Hematopoietic multipotent progenitor cell treated with erythropoietin and hydrocortisone succinate and interleukin-3 and kit ligand, for 17 days (in vitro differentiated cells): ENCODE data around the gene CXCL17.
A peak's percentile ranks its signal among the peaks of the same experiment; 100 is the strongest.

ENCODE experiments used
- DNase-seq: peaks from one replicate; pipeline ENCODE4 v3.0.0-alpha.2; 2015; ENCODE audit warnings: low spot score

CXCL17 gene

GRCh38 chr19:42423462-42424344, 19.0 kb downstream of the CXCL17 start:
- DNase-seq, result peak; percentile 77

DNA sequence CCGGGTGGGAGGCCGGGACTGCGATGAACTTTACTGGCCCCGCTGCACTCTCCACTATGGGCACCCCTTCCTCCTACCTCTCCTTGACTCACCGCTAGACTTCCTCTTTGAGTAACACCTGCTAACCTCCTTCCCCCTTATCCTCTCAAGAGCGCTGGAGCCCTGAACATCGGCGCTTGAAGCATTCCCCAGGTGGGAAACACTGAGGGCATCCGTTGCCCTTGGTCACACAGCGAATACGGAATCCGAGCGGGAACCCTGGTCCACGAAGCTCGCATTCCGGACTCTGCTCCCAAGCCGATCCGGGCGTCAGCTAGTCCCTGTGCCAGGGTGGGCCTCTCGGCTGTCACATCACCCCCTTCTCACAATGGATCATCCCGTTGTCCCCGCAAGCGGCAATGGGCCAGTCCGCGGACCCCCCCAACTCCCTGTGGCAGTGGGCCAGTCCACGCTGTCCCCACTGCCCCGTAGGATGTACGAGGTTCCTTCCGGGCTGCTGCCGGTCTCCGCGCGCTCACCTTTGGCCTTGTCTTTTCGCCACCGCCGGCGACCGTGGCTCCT, 19.8 kb downstream of the CXCL17 start:
- no peak for DNase-seq

DNA sequence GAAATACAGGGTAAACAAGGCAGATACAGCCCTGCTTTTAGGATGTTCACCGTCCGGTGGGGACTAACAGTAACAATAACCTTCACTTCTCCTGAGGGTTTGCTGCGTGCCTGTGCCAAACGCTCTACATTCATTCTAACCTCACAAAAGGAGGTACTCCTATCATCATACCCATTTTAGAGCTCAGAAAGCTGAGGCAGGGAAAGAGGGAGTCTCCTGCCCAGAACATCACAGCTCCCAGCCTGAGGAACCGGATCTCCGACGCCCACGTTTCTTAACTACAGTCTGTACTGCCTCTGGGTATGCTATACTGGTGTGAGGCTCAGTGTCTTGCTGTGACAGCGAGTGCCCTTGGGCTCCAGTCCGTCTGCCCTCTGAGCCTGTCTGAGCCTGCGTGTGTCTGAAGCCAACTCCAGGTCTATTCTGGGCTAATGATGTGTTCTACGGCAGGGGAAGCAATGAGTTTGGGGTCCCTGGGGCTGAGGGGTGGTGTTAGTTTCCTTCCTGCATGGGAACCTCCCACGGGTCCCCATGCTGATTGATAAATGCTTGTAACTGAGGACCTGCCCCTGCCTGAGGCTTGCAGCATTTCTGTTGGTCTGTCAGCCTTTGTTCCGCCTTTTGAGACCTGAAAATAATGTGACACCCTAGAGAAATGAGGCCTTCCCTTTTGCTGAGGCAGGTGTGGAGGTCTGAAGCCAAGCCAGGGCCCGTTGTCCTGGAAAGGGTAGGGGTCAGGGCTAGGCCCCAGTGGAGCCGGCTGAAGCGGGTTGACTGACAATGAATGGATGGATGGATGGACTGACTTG, 20.4 kb downstream of the CXCL17 start:
- no peak for DNase-seq

- no peak for DNase-seq
These were observed 21.1 kb downstream of the CXCL17 start for GRCh38 chr19:42421591-42422031.

- DNase-seq, result no peak
These were observed 21.6 kb downstream of the CXCL17 start for GRCh38 chr19:42421101-42421500.

GRCh38 chr19:42420055-42420544, 22.6 kb downstream of the CXCL17 start:
- DNase-seq, result peak; percentile 66

GRCh38 chr19:42419309-42419708, 23.4 kb downstream of the CXCL17 start:
- DNase-seq, result no peak

DNA sequence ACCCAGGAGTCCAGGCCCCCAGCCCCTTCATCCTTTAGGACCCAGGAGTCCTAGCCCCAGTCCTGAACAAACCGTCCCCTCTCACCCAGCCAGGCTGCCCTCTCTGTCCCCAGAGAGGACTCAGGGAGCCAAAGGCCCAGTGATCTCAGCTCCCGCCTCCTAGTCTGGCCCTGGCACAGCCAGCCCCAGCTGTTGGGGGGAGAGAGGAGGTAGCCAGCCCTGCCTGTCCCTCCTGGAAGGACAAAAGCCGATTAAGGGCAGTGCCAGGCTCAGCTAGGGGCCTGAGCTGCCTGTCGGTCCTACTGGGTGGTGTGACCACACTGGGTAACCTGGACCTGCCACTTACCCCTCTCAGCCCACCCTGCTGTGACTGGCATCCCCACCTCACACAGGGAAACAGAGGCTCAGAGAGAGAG, 30.1 kb downstream of the CXCL17 start:
- DNase-seq, result no peak

GRCh38 chr19:42412227-42412626, 30.5 kb downstream of the CXCL17 start:
- DNase-seq, result no peak

GRCh38 chr19:42411581-42412178, 31.1 kb downstream of the CXCL17 start:
- DNase-seq, result no peak

DNA sequence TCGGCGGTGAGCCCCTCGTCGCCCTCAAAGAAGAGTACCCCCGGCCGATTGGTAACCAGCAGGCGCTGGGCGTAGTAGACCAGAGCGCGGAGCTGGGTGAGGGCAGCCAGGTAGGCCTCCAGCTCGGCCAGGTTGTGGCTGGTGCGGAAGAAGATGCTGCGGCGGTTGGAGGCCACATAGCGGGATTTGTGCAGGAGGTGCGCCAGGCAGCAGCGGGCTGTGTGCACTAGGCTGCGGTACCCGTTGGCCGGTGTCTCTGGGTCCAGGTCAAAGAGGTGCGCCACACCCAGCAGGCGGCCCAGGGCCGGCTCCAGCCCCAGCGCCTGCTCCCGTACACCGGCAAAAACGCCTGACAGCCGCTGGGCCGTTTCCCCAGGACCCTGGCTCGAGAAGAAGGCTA, 32.4 kb downstream of the CXCL17 start:
- DNase-seq, result no peak

DNA sequence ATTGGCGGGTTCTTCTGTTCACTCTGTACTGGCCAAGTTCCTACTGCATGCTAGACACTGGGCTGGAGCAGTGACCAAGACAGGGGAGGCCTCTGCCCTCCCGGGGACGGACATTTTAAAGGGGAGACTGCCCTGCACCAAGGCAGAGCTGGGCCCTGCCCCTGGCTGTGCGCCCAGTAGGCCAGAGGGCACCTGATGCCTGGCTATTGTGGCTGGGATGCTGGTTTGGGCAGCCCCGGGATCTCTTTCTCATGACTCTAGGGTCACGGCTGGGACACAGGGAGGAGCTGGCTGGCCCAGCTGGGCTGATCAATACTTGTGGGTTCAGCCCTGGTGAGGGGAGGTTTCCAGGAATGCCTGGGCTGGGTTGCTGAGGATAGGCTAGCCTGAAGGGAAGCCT, 33.3 kb downstream of the CXCL17 start:
- no peak for DNase-seq

DNA sequence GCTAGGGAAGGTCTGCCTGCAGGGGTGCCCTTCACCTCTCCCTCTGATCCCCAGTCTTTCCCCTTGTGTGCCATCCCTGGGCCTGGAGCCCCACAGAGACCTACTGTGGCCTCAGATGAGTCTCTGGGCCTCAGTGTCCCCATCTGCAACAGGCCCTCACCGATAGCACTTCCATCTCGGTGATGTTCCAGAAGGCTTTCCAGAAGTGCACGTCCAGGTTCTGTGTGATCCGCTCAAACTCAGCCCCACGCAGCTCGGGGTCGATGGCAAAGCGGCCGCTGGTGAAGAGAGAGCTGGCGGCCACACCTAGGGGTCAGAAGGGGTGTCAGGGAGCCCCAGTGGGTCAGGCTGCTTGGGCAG, 35.0 kb downstream of the CXCL17 start:
- DNase-seq, result no peak

DNA sequence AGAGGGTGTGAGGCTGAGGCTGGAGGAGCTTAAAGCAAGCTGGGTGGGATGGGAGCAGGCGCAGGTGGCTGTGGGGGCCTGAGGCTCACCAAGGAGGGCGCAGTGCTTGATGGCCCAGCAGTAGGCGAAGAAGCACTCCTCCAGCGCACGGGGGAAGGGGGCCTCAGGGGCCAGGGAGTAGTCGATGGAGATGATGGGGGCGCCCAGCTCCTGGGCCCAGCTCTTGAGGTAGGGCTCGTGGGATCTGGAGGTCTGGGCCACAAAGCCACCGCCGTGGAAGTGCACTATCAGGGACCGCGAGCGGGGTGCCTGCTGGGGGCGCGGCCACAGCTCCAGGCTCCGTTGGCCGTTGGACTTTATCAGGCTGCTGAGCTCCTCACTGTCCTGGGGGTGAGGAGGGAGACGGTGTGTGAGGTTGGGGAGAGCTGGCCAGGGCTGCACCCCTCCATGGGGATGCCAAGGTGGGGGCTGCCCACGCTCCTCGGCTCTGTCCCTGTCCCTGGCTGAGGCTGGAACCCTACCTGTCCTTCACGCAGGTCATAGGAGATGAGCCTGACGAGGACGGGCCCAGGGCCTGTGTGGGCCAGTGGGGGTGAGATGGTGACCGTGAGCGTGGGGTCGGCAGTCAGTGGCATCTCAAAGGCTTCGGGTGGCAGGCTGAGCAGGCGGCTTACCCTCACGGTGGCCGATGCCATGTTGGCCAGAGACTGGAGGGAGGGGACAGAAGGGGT, 35.5 kb downstream of the CXCL17 start:
- DNase-seq, result no peak

DNA sequence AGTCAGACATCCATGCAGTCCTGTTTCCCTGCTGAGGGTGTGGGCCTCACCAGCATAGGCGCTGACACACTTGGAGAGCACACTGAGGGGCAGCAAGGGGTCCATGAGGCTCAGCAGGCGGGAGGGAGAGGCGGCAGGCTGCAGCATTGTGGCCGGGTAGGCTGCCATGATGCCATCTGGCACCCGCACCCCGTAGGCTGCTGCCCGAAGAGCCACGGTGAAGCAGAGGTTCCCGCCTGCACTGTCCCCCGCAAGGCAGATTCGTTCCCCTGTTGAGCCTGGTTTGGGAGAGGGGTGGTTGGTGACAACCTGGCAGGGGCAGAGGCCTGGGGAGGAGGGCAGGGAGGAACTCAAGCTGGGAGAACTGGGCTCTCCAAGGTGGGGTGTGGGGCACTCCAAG, 36.6 kb downstream of the CXCL17 start:
- DNase-seq, result no peak

GRCh38 chr19:42403586-42403985, 39.2 kb downstream of the CXCL17 start:
- no peak for DNase-seq

DNA sequence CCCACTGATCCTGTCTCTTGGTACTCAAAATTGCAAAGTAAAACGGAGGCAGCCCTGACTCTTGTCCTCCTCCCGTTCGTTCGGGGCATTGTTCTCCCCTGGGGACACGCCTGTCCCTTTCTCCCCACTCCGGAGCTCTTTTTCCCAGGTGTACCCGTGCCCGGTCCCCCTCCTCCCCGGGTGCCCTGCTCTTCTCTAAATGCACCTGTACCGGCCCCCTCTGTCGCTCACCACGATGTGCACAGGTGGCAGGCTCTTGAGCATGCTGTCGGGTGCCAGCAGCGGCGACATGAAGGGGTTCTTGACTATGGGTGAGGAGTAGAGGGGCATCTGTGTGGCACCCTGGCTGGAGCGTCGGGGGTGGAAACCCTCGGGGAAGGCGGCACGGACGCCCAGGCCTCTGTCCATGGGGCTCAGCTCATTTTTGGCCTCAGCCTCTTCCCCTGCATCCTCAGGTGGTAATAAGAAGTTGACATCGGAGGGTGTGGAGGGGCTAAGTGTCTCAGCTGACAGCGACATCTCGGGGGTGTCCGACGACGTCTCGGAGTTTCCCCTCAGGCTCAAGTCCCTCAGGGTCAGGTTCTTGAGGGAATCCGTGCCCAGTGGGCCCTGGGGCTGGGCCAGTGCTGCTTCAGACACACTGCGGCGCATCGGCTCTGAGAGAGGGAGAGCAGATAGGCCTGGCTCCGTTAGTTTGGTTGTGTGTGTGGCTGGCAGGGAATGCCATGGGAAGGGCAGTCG, 40.2 kb downstream of the CXCL17 start:
- no peak for DNase-seq

DNA sequence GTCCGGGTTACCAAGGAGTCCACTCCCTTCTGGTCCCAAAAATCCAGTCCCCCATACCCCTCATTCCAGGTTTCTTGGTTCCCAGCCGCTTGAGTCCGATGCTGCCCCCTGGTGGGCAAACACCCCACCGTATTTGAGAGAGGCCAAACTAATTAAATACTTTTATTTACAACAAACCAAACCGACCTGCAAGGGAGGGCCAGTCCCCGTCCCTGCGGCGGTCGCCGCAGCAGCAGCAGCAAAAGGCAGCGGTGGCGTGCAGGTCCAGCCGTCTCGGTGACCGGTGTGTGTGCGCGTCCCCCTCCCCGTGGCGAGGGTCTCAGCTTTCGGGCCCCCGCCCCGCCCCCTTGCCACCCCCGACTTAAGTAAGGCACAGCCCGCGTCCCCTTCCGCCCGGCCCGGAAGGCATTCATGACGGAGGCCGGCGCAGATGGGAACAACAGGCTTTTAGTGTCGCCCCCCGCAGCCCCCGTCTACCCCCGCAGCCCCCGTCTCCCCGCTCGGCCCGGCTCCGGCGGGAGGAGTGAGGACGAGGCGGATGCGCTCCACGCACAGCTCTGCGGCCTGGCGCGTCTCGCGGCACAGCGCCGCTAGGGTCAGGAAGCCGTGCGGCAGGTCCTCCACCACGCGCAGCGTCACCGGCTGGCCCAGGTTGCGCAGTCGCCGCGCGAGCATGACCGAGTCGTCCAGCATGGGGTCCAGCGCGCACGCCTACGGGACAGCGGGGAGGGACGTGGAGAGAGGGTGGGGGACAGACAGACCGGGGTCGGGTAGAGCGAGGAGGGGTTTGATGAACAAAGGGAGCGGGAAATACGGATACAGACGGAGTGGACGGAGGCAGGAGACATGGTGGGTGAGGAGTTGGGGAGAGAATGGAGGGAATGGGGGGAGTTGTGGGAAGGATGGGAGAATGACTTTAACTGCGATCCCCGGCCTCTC, 41.1 kb downstream of the CXCL17 start:
- DNase-seq, result peak; percentile 75

DNA sequence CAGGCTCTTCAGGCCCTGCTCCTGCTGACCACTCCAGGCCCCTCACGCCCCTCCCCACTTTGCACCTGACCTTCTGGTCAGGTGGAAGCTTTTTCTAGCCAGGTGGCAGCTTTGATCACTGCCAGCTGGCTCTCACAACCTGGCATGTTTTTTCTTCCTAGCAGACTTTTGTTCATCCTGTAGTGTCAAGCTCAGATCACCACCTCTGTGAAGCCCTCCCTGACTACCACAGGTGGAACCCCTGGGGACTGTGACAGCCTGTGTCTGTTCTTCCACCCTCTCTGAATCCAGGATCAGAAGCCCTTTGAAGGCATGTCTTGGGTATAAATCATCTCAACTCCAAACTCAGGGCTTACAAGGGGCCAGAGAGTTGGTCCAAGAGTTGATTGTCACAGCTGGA, 42.3 kb downstream of the CXCL17 start:
- no peak for DNase-seq
